Amniotic stem cell (primary cell): ENCODE data around the gene ATP6V0E2.

Source experiments
- DNase-seq: peaks from one replicate; lab custom pipeline; 2025; lab: John Stamatoyannopoulos, UW

The ATP6V0E2 gene

DNA sequence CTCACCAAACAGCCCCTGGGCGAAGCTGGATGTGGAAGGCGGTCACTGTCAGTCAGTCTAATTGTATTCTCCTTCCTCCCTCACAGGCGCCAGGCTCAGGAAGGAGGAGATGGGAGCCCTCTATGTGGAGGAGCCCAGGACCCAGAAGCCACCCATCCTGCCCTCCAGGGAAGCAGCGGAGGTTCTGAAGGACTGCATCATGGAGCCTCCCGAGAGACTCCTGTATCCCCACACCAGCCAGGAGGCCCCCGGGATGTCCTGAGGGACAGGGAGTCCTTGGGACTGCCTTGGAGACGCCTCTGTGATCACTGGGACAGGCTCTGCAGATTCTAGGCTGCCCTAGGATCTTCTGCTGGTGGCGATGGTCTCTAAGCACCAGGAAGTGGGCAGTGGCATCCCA is 9.7 kb upstream of the ATP6V0E2 start:
- no peak for DNase-seq

DNA sequence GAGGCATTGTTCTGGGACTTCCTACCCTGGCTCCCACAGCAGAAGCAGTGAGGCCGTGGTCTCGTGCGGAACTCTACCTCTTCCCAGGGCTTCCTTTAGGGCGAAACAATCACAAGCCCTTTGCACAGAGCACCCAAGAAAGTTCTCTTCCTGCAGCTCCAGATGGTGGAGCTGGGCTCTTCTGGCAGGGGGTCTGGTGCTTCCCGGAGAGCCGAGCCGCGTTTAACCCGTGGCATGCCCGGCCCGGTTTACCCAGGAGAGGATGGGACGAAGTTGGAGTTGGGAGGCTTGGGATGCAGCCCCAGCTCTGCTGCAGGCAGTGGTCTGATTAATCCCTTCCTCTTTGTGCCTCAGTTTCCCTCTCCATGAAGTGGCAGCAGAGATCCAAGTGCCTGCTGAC is 9.0 kb upstream of the ATP6V0E2 start:
- DNase-seq = no peak

DNA sequence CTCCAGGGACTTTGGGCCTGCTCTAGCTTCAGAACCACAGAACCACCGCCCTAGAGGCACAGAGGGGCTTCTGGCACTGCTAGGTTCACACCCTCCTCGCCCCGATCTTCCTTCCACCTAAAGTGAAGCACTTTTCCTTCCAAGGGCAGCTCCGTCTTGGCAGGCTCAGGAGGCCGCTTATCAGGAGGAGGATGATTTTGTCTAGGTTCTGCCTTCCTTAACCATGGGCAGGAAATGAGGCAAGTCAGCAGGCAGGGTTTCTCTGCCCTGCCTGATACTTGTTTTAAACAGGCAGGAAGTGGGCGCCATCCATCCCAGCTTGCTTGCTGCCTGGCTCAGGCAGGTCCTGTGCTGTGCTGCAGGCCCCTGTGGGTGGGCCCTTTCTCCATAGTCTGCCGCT is 8.3 kb upstream of the ATP6V0E2 start:
- no peak for DNase-seq

DNA sequence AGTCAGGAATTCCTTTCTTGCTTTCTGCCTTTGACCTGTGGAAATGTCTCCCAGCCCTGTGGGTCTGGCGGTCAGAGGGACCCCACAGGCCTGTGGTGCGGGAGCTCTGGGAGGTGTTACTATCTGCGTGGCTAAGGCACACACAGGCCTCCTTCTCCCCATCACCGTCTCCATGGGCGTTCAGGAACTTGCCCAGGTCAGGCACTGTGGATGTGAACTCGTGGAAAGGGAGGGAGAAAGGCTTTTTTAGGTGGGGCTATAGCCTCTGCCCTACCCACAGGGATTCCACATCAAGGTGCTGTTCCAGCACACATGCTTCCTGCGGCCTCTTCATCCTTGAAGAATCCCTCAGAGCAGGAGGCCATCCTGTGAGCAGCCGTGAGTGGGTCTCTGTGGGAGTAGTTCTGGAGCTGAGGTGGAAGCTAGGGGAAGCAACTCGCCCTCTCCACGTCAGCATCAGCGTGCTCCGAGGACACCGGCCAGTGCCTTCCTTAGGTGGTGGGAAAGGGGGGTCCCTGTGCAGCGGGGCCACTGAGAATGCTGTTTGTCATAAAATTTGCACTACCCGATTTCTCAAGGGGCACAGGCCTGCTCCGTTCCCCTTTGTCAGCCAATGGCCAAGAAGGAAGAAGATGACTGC is 7.5 kb upstream of the ATP6V0E2 start:
- DNase-seq = no peak

DNA sequence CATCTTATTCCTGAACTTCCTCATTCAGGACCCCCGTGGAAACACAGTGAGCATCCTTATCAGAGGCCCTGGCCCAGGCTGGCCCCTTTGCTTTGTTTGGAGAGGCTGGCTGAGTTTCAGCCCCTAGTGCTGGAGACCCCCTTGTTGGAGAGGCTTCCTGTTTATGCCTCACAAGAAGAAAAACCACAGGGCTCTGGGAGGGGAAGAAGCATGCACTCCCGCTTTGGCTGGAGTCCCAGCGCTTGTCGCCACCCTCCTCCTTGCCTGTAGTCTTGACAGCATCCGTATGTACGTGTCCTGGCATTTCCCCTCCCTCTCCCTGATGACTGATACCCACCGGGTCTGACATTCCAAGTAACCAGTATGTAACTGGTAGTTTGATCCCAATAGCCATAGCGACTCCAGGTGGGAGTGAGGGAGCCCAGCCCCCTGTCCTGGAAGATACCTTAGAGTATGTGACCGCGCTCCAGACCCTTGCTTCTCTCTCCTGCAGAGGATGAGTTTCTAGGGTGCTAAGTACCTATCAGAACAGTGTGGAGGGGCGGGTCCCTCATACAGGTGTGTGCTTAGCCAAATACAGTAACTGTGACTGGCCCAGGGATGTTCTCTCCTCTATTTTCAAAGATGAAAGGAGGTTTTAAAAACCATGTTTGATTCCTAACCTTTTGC is 6.9 kb upstream of the ATP6V0E2 start:
- DNase-seq = no peak

DNA sequence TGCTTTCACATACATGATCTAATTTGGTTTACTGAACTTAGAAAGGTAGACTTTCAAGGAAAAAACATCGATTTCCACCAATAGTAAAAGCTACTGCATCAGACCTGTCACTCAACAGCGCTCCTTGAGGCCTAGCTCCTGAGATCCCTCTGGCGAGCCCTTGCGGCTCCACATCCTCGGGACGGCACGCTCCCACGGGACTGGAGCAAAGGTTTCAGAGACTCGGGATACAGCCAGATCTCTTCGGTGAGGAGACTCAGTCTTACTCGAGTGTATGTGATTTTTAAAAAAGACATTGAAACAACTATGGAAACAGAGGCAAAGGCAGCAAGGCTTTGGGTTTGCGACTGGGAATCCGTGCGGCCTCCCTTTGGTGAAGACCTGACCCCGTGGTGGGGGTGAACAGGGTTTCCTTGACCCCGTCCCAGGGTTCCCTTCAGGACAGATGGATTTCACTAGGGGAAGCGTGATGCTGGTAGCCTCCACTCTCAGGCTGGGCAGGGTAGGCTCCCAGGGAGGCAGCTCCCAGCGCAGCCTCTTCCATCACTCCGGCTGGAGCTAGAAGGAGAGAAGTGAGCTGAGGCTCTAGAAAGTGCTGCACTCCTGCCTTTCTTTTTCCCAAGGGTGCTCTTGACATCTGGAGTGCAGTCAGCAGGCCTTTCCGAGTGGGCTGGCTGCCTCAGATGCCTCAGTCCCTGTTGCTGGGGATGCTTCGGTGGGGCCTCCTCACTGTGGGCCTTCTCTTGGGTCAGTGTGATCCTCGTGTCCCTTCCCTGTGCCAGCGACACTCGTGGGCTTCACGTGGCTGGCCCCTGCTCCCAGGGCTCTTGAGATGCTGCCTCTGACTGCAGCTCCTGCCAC is 5.8 kb upstream of the ATP6V0E2 start:
- no peak for DNase-seq

DNA sequence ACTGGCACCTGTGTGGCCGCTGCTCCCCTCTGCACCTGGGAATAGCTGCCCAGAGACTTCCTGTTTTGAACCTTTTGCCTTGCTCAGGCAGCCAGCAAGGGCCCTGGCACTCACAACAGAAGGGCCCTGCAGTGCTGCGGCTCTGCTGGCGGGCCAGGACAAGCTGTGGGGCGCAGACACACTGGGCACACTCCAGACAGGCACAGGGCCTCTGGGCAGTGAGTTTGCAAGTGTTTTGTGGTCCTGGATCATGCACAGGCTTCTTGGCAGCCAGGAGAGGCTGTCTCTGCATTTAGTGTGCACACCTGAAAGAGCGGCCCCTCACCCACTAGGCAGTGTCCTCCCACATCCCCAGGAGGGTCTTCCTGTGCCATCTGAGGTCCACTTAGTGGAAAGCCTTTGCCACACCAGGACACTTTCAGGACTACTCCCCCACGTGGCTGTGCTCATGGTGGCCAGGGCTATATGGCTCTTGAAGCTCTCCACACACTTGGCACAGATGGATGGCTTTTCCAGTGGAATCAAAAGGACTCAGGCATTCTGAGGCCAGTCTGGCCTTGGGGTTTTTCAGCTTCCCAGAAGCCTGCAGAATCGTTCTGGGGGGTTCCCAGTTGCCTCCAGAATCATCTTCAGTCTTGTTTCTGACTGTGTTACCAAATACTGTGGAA is 5.0 kb upstream of the ATP6V0E2 start:
- no peak for DNase-seq

DNA sequence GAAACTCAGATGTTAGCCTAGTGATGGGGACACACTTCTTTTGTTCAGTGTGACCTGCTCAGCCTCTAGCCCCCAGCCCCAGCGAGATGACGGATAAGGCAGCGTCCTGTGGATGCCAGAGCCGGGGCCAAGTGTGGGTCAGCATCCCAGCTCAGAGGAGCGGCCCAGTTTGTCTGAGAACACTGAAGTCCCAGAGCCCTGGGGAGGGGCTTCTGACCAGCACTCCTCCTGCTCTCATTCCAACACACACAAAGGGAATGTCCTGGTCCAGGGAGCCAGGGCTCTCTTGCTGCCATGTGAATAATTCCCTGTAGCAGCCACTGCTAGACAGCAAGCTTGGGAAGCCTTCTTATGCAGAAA is 4.5 kb upstream of the ATP6V0E2 start:
- DNase-seq = no peak

DNA sequence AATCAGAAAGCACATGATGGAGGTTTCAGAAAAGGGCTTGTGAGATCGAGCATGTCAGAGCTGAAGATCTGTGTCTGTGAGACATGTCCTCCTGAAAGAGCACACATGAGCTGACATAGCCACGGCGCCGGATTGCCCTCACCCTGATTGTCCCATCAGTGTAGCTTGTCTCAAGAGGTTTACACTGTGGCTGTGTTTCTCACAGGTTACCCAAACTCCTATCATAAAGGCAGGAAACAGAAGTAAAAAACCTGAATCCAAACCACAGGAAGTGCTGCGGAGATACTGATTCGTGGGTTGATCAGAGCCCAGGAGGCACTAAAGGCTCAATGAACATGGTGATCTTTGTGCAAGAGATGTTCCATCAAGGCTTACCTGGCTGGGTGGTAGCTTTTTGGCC is 3.9 kb upstream of the ATP6V0E2 start:
- DNase-seq = no peak

DNA sequence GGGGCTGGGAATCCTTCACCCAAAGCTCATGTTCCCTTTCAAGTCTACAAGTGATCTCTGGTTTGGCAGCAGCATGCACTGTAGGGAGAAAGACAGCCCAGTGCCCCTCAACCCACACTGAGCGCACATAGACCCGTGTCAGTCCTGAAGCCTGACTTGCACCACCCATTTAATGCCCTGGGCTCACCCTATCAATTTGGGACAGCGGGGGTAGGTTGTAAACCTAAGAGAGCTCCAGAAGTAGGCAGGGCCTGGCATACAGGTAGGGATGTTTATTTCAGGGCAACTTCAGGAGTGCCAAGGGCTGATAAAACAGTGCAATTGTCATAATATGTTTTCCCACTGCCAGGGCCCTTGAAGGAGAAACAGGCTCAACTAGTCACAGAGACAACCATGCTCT is 3.5 kb upstream of the ATP6V0E2 start:
- DNase-seq = no peak

DNA sequence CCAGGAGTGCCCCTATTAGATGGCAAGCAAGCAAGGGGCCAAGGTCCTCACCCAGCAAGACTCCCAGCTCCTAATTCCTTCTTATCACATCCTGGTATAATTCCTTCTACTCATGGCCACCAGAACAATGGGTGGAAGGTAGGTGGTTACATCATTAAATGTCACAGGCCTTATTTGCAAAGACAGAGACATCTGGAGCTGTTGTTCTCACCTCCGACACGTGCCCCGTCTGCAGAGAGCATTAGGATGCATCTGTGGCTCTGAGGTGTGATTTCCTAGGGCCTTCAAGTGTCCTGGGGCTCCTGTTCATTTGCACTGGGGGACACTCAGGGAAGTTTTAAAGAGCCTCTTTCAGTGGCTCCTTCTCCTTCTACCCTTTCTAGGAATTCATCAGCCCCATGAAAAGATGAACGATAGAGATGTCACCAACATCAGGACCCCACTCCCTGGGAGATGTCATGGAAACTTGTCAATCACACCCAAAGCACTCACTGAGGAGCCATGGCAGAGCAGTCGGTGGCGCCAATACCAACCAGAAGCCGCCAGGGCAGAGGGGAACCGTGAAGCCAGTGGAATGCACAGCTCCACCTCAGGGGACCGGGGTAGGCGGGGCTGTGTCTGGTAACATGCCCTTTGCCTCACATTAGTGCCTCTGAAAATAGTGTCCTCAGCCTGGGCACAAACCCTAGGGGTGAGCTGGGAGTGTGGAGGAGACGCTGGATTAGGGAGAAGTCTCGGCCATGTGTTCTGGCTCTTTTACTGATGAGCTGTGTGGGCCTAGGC is 2.9 kb upstream of the ATP6V0E2 start:
- no peak for DNase-seq

DNA sequence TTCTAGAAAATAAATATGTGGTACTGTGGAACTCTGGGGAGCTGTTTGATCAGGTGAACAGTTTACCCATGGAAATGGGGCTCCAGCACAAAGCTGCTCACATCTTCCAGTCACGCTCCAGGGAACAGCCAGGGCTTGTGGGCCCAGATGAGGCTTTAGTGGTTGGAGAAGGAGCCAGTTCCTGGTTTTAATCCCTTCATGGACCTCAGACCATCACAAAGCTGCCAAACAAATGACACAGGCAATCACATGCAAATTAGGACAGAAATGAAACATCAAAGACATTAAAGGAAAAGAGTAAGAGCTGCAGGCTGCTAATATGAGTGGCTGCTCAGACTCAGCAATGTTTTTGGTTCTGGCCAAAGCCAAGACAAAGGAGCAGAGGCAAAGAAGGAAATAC is 2.2 kb upstream of the ATP6V0E2 start:
- no peak for DNase-seq

DNA sequence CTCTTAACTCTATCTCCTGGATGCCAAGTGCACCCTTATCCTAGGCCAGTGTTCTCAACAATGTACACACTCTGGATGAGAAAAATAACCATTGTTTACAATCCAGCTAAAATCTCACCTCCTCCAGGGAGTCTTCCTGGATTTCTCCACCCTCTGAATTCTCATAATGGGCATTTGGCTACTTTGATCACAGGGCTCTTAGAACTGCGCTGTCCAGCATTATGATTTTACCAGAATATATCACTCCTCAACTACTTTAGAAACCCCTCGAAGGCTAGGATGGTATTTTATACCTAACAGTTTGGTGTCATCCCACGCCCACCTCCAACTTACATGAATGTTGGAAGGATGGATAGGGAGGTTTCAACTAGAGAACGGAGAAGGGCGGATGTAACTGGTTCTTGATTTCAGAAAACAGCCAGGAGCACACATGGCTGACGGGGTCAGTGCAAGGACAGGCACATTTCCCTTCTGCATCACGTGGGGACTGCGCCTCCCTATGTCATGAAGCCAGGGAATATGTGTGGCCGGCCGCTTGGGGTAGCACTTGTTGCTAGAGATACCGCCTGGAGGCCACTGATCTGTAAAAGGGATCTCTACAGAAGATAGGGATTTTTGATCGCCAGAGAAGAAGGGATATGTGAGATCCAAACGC is 1.2 kb upstream of the ATP6V0E2 start:
- peak; percentile 67 for DNase-seq

DNA sequence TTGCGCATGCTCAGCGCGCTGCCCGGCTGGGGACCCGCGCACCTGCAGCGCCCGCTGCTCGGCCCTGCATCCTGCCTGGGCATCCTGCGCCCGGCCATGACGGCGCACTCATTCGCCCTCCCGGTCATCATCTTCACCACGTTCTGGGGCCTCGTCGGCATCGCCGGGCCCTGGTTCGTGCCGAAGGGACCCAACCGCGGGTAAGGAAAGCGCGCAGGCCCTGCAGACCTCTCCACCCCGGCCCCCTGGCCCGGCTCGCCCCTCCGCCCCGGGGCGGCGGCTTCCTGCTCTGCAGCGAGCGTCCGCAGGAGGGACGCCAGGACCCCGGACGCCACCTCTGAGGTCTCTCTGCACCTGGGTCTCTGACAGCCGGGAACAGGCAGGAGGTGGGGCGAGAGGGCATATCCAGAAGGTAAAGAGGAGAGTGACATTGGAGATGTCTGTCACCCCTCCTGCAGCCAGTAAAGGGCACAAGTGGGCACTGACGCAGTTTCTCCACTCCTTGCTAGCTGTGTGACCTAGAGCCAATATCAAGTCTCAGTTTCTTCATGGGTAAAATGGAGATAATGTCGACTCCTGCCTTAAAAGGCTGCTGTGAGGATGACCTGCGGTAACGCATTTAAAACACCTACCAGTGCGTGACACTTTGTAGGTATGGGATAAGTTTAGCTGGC is 338 bp downstream of the ATP6V0E2 start:
- no peak for DNase-seq

DNA sequence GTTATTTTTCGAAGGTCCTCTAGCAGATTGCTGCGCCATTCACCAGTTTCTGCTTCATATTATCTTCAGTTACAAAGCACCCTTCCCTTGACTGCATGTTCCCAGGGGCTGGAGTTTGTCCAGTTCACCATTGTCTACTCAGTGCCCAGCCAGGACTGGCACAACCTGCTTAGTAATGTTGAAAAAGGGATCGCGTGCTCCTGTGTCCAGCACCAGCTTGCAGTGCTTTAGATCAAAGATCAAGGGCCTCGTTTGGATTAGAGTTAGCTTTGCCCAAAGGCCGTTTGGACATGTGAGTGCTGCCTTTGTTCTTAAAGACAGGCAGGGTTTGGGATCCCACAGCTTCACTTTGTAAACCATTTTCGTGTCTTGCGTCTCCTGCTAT is 867 bp downstream of the ATP6V0E2 start:
- no peak for DNase-seq

DNA sequence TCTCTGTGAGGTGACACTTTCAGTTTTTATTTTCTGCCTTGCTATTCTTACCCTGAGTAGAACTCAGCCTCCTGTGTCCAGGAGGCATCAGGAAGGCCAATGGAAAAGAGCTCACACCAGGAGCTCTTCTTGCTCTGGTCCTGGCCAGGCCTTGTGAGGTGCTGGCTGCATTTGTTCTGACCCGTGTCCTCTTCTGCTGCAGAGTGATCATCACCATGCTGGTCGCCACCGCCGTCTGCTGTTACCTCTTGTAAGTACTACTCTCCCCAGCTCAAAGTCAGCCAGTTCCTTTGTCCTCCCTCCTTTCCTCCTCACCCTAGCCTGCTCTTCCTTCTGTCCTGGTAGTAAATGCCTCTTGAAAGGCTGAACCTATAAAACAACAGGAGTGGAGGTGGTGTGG is 1.6 kb downstream of the ATP6V0E2 start:
- no peak for DNase-seq

DNA sequence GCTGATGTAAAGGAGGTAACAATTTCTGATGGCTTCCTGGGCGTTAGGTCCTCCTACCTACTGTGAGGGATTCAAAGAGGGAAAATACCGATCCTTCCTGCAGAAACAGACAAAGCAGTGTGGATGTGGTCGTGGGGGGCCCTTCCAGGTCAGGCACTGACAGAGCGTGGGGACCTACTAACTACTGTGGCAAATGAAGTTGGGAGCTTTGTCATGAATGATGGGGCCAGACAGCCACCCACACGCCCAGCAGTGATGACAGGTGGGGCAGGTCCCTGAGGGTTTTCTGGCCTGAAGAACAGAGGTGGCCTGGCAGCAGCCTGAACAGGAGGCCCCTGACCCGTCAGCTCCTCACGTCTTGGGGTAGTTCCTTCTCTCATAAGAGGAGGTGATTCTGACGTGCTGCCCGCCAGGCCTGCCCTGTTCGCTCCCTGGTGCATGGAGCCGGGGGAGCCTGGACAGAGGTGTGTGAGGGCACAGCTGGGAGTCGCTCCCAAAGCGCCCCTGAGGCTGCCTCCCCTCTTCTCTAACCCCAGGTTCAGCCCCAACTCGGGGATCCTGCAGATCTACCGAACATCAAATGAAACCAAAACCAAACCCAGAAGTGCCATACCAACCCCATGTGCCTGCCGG is 4.2 kb downstream of the ATP6V0E2 start:
- DNase-seq = no peak

DNA sequence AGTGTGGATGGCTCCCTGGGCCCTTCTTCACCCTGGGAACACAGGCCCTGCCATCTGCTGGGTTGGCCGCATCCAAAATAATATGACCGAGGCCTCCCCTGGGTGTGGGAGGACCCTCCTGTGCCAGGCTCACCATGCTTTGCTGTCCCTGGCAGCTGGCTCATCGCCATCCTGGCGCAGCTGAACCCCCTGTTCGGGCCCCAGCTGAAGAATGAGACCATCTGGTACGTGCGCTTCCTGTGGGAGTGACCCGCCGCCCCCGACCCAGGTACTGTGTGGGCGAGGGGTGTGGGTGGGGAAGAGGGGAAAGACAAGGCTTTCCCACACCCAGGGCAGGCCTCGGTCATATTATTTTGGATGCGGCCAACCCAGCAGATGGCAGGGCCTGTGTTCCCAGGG is 4.8 kb downstream of the ATP6V0E2 start:
- DNase-seq = no peak

DNA sequence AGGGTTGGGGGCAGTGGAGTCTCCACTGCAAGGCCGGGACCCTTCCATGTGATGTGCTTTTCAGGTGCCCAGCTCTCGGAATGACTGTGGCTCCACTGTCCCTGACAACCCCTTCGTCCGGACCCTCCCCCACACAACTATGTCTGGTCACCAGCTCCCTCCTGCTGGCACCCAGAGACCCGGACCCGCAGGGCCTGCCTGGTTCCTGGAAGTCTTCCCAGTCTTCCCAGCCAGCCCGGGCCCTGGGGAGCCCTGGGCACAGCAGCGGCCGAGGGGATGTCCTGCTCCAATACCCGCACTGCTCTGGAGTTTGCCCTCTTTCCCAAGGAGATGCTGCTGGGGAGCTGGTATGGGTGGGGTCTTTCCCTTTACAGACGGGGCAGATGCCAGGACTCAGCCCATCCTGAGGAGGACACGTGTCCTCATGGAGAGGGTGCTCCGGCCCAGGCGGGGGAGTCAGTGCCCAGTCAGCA is 5.5 kb downstream of the ATP6V0E2 start:
- DNase-seq = no peak
